Measurements from ENCODE around the gene TFDP1. TPM values are rescaled to one million over a fixed set of nuclear protein-coding genes. Genes with fewer than 3 reads are reported as not detected.

TFDP1 gene, protein sequence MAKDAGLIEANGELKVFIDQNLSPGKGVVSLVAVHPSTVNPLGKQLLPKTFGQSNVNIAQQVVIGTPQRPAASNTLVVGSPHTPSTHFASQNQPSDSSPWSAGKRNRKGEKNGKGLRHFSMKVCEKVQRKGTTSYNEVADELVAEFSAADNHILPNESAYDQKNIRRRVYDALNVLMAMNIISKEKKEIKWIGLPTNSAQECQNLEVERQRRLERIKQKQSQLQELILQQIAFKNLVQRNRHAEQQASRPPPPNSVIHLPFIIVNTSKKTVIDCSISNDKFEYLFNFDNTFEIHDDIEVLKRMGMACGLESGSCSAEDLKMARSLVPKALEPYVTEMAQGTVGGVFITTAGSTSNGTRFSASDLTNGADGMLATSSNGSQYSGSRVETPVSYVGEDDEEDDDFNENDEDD
- total RNA-seq: 105 and 108 TPM in 2 replicates
- long read RNA-seq, partial matches to known transcripts: 16 of 41 reads
- long read RNA-seq, other reads (novel, unspliced or antisense): 25 of 41 reads

- Mint-ChIP-seq H3K4me1 (peaks cover 34% of the 10 kb centered on the region), H3K27me3 (ENCODE audit: low read depth) (no peaks in the 10 kb centered on the region), H3K9me3 (no peaks in the 10 kb centered on the region), H3K27ac (ENCODE audit: unreplicated experiment) (peak within 1 kb of the TSS; percentile 64), H3K36me3 (ENCODE audit: low read depth) (peaks cover 16% of the 10 kb centered on the region), H3K4me3 (peak within 1 kb of the TSS; percentile 97)
- peak; percentile 88 for DNase-seq (ENCODE audit: low read depth, low spot score)
- TF ChIP-seq, protein P1, sequence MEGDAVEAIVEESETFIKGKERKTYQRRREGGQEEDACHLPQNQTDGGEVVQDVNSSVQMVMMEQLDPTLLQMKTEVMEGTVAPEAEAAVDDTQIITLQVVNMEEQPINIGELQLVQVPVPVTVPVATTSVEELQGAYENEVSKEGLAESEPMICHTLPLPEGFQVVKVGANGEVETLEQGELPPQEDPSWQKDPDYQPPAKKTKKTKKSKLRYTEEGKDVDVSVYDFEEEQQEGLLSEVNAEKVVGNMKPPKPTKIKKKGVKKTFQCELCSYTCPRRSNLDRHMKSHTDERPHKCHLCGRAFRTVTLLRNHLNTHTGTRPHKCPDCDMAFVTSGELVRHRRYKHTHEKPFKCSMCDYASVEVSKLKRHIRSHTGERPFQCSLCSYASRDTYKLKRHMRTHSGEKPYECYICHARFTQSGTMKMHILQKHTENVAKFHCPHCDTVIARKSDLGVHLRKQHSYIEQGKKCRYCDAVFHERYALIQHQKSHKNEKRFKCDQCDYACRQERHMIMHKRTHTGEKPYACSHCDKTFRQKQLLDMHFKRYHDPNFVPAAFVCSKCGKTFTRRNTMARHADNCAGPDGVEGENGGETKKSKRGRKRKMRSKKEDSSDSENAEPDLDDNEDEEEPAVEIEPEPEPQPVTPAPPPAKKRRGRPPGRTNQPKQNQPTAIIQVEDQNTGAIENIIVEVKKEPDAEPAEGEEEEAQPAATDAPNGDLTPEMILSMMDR (conservative IDR thresholded peaks at IDR 0.05): no peak
These were observed at the start of gene TFDP1 for GRCh38 chr13:113584205-113584869. TFDP1 (plus strand) TSS chr13:113584753; CDS start chr13:113585838, 1,085 bp downstream.

DNA sequence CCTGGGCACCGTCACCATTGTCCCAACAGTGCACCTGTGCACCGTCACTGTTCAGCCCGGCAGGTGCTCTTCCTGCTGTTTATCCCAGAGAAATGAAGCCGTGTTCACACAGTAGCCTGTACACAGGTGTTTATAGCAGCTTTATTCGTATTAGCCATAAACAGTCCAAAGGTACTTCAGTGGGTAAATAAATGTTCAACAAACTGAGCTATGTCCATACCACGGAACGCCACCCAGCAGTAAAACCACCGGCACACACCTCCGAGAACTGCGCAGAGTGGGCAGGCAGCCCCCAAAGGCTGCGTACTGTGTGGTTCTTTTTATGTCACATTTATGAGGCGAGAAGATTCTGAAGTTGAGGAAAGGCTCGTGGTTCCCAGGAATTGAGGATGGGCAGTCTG lies 49.2 kb upstream of the TFDP1 start:
- H3K9me3 Mint-ChIP-seq: peaks cover under 1% of the 10 kb centered on the region
- H3K4me1 Mint-ChIP-seq: no peaks in the 10 kb centered on the region
- TF ChIP-seq, protein P1 (conservative IDR thresholded peaks at IDR 0.05): no peak
- H3K27ac Mint-ChIP-seq (ENCODE audit: unreplicated experiment): peak overlapping the region; percentile 19
- DNase-seq (ENCODE audit: low read depth, low spot score): no peak
- H3K27me3 Mint-ChIP-seq (ENCODE audit: low read depth): no peaks in the 10 kb centered on the region
- peaks cover 19% of the 10 kb centered on the region for H3K36me3 Mint-ChIP-seq (ENCODE audit: low read depth)
- no peak overlapping the region for H3K4me3 Mint-ChIP-seq

- no peak for DNase-seq (ENCODE audit: low read depth, low spot score)
- no peaks in the 10 kb centered on the region for H3K4me1 Mint-ChIP-seq
- H3K4me3 Mint-ChIP-seq: no peak overlapping the region
- no peak overlapping the region for H3K27ac Mint-ChIP-seq (ENCODE audit: unreplicated experiment)
- H3K9me3 Mint-ChIP-seq: peaks cover 8% of the 10 kb centered on the region
- peaks cover 30% of the 10 kb centered on the region for H3K36me3 Mint-ChIP-seq (ENCODE audit: low read depth)
- TF ChIP-seq, protein P1 (conservative IDR thresholded peaks at IDR 0.05): no peak
- H3K27me3 Mint-ChIP-seq (ENCODE audit: low read depth): no peaks in the 10 kb centered on the region
These were observed 48.0 kb upstream of the TFDP1 start for GRCh38 chr13:113536461-113537110.

DNA sequence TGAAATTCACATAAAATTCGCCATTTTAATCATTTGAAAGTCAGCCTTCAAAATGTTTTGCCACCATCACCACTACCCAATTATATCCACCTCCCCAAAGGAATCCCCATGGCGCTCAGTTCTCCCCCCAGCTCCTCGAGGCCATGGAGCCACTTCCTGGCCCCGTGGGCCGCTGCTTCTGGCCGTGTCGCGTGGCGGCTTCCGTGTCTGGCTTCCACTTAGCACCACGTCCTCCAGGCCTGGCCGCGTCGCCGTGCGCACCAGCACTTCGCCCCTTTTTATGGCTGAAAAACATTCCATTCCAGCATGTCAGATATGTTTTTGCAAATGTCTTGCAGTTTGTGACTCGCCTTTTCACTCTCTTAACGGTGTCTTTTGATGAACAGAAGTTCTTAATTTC lies 47.3 kb upstream of the TFDP1 start:
- Mint-ChIP-seq H3K27me3 (ENCODE audit: low read depth) (no peaks in the 10 kb centered on the region), H3K36me3 (ENCODE audit: low read depth) (peaks cover 28% of the 10 kb centered on the region), H3K9me3 (peaks cover 8% of the 10 kb centered on the region), H3K4me1 (no peaks in the 10 kb centered on the region), H3K4me3 (no peak overlapping the region), H3K27ac (ENCODE audit: unreplicated experiment) (no peak overlapping the region)
- TF ChIP-seq, protein P1 (conservative IDR thresholded peaks at IDR 0.05): no peak
- DNase-seq (ENCODE audit: low read depth, low spot score): no peak

- peaks cover 8% of the 10 kb centered on the region for H3K9me3 Mint-ChIP-seq
- H3K4me3 Mint-ChIP-seq: no peak overlapping the region
- peaks cover 28% of the 10 kb centered on the region for H3K36me3 Mint-ChIP-seq (ENCODE audit: low read depth)
- TF ChIP-seq, protein P1 (conservative IDR thresholded peaks at IDR 0.05): no peak
- DNase-seq (ENCODE audit: low read depth, low spot score): no peak
- H3K27me3 Mint-ChIP-seq (ENCODE audit: low read depth): no peaks in the 10 kb centered on the region
- no peaks in the 10 kb centered on the region for H3K4me1 Mint-ChIP-seq
- peak overlapping the region; percentile 85 for H3K27ac Mint-ChIP-seq (ENCODE audit: unreplicated experiment)
These were observed 46.5 kb upstream of the TFDP1 start for GRCh38 chr13:113537909-113538688.

All from neural crest cell (in vitro differentiated cells).